Body of pancreas (tissue), 4 donors: ENCODE measurements around the gene ABR. TPM values are rescaled to one million over a fixed set of nuclear protein-coding genes. Genes with fewer than 3 reads are reported as not detected.

Source experiments
- ATAC-seq: fragments of 150-250 bp; one replicate; pipeline ENCODE4 v1.9.1; 2016
- DNase-seq, 4 donors: peaks; one replicate each; pipeline ENCODE4 v3.0.0-alpha.2; 2019
- H3K27ac ChIP-seq, 4 donors: fragments of 200-600 bp; sonication (generic); 1 replicate in 3 of 4; 2 replicates in 1 of 4; pipeline versions ENCODE4 v1.5.1 to v1.6.1; 2016 to 2019; ENCODE audit warnings: mild to moderate bottlenecking in 1 of 4, mixed read lengths in 1 of 4, moderate library complexity in 1 of 4
- H3K27me3 ChIP-seq, 2 donors: fragments of 200-600 bp; sonication (generic); one replicate each; pipeline ENCODE4 v1.6.0; 2016; ENCODE audit warnings: mild to moderate bottlenecking in 1 of 2
- H3K36me3 ChIP-seq, 2 donors: fragments of 200-600 bp; sonication (generic); replicated peaks in 1 of 2; 2 replicates each; pipeline ENCODE4 v1.5.1; 2016; ENCODE audit warnings: low read depth in 2 of 2; ENCODE audit not compliant: insufficient read depth in 1 of 2
- H3K4me1 ChIP-seq: fragments of 200-600 bp; sonication (generic); one replicate; pipeline ENCODE4 v1.6.0; 2016
- H3K4me3 ChIP-seq, 2 donors: fragments of 200-600 bp; sonication (generic); 1 replicate in 1 of 2; 2 replicates in 1 of 2; pipeline ENCODE4 v1.5.1; 2016 to 2019
- H3K9me3 ChIP-seq, 3 donors: fragments of 200-600 bp; sonication (generic); 1 replicate in 2 of 3; 2 replicates in 1 of 3; pipeline ENCODE4 v1.5.1; 2016
- POLR2A ChIP-seq, 3 donors: fragments of 450-650 bp; IDR thresholded peaks; one replicate each; pipeline ENCODE4 v1.6.1; 2016; ENCODE audit warnings: antibody characterized with exemption in 3 of 3, mild to moderate bottlenecking in 2 of 3
- WGBS, 2 donors: methylation state at CpG; one replicate each; pipeline ENCODE4 v1.1.5; 2017; 5-methylcytosine and 5-hydroxymethylcytosine counted together
- intact Hi-C: fragments of 100-400 bp; cut with DNase I; formaldehyde crosslinking; loops from one replicate; pipeline ENCODE4 v1.15.1; 2023
- total RNA-seq, 2 donors: library from RNA; depleted of rRNA; stranded (reverse); fragments of >200 nt; gene quantifications; one replicate each; pipeline ENCODE4 v1.1.0, GENCODE V29; 2016
- TF ChIP-seq, protein P1 (sequence below), 7 experiments: fragments of 450-650 bp in 4 of 7; fragments of 200-600 bp in 3 of 7; sonication (generic) in 3 of 7; IDR thresholded peaks; one replicate each; pipeline ENCODE4 v1.5.1; 2016 to 2019; ENCODE audit warnings: antibody characterized with exemption in 7 of 7

Gene ABR
- total RNA-seq, 2 donors from 2014 or later = 32.4 to 46.8 TPM

DNA sequence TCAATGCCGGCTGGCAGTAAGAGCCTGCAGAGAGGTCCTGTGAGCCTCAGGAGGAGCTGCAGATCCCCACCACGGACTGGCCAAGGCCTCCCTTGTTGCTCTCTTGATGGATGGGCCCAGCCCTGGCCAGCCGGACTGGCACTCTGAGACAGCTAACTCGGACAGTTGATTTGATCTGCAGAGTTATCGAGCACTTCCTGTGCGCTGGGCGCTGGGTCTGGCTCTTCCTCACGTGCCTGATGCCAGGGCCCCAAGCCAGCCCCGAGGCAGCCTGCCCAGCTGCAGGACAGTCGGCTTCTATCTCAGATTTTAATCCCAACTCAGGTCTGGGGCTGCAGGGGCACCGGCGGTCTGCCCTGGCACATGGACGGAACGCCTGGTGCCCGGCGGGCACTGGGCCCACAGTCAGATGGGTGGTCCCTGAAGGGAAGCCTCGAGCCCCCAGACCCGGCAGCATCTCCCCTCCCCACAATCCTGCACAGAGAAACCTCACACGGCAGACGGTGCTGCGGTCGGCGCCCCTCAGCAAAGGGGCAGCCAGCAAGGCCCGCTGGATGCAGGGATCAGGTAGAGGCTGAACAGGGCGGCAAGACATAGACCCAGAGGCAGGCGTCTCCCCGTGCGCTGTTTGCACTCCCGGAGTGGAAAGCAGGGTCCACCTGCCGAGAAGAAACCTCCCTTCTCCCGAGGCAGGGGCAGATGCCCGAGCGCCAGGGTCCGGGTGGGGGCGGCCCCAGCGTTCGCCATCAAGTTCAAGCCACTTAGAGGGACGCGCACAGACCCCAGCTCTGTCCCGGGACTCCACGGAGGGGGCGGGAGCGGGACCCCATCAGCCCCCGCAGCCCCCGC, 148.9 kb downstream of the ABR start:
- H3K4me1 ChIP-seq = no peaks in the 10 kb centered on the region
- WGBS, 2 donors = 56% methylated on average over 43 of the region's 45 CpGs; no CpG with 5 or more reads in 1 of the 2 donors
- no peak overlapping the region for H3K4me3 ChIP-seq
- TF ChIP-seq, protein P1, sequence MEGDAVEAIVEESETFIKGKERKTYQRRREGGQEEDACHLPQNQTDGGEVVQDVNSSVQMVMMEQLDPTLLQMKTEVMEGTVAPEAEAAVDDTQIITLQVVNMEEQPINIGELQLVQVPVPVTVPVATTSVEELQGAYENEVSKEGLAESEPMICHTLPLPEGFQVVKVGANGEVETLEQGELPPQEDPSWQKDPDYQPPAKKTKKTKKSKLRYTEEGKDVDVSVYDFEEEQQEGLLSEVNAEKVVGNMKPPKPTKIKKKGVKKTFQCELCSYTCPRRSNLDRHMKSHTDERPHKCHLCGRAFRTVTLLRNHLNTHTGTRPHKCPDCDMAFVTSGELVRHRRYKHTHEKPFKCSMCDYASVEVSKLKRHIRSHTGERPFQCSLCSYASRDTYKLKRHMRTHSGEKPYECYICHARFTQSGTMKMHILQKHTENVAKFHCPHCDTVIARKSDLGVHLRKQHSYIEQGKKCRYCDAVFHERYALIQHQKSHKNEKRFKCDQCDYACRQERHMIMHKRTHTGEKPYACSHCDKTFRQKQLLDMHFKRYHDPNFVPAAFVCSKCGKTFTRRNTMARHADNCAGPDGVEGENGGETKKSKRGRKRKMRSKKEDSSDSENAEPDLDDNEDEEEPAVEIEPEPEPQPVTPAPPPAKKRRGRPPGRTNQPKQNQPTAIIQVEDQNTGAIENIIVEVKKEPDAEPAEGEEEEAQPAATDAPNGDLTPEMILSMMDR (IDR thresholded peaks at IDR 0.05) = no peak
- TF ChIP-seq POLR2A (IDR thresholded peaks at IDR 0.05) = no peak
- H3K9me3 ChIP-seq = no peaks in the 10 kb centered on the region
- H3K36me3 ChIP-seq = no peaks in the 10 kb centered on the region
- no peak overlapping the region for H3K27ac ChIP-seq
- DNase-seq = no peak
- intact Hi-C loops = no loop called here
- ATAC-seq = no peak
- no peaks in the 10 kb centered on the region for H3K27me3 ChIP-seq

DNA sequence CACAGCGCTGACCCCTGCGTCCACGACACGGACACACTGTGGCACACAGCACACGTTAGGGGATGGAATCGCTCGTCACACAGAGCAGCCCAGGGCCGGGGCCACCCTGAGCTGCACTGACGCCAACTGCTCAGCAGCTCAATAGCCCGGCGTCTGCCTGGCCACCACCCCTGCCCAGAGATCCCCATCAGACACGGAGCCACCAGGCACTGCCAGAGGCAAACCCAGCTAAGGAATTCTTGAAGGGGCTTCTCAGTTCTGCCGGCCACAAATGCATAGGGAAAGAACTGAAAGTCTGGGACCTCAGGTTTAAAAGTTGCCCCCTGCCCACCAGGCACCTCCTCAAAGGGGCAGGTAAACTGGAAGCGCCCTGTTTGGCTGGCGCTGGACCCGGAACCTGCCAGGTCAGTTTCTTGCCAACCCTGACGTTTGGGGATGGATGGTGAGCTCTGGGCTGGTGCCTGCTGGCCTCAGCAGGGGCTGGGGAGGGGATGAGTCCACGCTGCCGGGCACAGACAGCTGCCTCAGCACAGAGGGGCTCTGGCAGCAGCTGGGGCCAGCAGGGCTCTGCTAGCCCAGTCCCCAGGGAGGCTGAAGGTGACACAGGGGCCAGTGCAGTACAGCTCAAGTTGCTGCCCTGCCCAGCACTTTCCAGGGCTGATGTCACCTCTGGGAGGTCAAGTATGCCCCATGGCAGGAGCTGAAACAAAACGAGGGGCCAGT, 149.7 kb downstream of the ABR start:
- Histone ChIP-seq H3K4me3 (no peak overlapping the region), H3K27me3 (no peaks in the 10 kb centered on the region), H3K9me3 (no peaks in the 10 kb centered on the region), H3K36me3 (no peaks in the 10 kb centered on the region), H3K4me1 (no peaks in the 10 kb centered on the region), H3K27ac (no peak overlapping the region)
- WGBS, 2 donors = 46 to 68% methylated on average over 3 to 20 of the region's 20 CpGs
- intact Hi-C loops = no loop called here
- DNase-seq (no peak), ATAC-seq (no peak)
- no peak for TF ChIP-seq POLR2A (IDR thresholded peaks at IDR 0.05)
- TF ChIP-seq, protein P1 (IDR thresholded peaks at IDR 0.05) = no peak

DNA sequence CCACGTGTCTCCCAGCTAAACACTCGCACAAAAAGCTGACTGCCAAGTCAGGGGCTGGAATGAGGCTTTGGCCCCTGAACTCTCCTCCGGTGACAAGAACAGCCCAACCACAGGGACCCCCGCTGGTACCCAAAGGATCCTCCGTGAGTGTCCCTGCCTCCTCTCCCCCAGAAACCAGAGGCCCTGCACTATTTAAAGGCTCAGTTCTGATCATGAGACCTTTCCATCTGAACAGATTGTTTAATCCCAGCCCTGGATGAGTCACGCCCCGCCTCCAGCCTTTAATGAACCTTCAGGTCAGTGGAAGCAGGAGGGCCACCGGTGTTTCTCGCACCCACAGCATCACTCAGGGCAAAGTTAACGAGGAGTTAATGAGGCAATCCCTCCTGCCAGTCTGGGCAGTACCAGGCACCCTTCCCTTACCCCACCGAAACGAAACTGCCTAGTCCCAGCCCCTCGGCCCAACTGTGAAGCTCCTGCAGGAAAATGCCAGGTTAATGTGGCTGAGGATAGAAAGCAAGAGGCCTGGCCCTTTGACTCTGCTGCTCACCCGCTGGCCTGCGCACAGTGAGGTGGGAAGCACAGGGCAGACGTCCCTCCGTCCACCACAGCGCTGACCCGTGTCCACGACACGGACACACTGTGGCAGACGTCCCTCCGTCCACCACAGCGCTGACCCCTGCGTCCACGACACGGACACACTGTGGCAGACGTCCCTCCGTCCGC, 150.4 kb downstream of the ABR start:
- Histone ChIP-seq H3K36me3 (no peaks in the 10 kb centered on the region), H3K4me3 (no peak overlapping the region), H3K27me3 (no peaks in the 10 kb centered on the region), H3K4me1 (no peaks in the 10 kb centered on the region), H3K9me3 (no peaks in the 10 kb centered on the region), H3K27ac (no peak overlapping the region)
- DNase-seq (peak in 2 of 4 donors; percentile 38 to 39), ATAC-seq (no peak)
- WGBS, 2 donors = 73 to 82% methylated on average over 13 to 30 of the region's 30 CpGs
- intact Hi-C loops = no loop called here
- TF ChIP-seq, protein P1 (IDR thresholded peaks at IDR 0.05) = no peak
- no peak for TF ChIP-seq POLR2A (IDR thresholded peaks at IDR 0.05)

DNA sequence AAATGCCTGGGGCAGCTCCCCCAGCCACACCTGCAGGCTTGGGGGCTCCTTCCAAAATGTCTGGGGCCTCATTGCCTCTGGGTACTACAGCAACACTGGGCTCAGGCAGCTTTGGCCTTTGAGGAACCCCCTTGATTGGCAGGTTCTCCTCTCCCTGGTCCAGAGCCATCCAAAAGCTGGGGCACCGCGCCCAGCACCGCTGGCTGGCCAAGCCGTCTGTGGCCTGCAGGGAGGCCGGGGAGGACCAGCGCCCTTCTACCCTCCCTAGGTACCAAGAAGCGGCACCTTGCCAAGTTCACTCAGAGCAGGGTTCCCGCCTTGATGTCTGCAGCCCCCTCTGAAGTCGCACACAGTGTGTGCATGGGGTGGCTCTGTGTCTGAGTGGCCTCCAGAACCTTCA, 152.7 kb downstream of the ABR start:
- no peak for ATAC-seq
- 95% methylated on average over 4 of the region's 9 CpGs; no CpG with 5 or more reads in 1 of the 2 donors for WGBS, 2 donors
- H3K4me1 ChIP-seq = no peaks in the 10 kb centered on the region

More for the DNA sequence above, 152.7 kb downstream of the ABR start:
- no peaks in the 10 kb centered on the region for H3K9me3 ChIP-seq
- H3K27me3 ChIP-seq = no peaks in the 10 kb centered on the region
- no peak overlapping the region for H3K4me3 ChIP-seq
- TF ChIP-seq, protein P1 (IDR thresholded peaks at IDR 0.05) = no peak
- no peak for TF ChIP-seq POLR2A (IDR thresholded peaks at IDR 0.05)
- no peak overlapping the region for H3K27ac ChIP-seq
- H3K36me3 ChIP-seq = no peaks in the 10 kb centered on the region
- no peak for DNase-seq
- intact Hi-C loops = no loop called here
